ENCODE data around the gene CDX2.
A peak's percentile ranks its signal among the peaks of the same experiment; 100 is the strongest.

The CDX2 gene

DNA sequence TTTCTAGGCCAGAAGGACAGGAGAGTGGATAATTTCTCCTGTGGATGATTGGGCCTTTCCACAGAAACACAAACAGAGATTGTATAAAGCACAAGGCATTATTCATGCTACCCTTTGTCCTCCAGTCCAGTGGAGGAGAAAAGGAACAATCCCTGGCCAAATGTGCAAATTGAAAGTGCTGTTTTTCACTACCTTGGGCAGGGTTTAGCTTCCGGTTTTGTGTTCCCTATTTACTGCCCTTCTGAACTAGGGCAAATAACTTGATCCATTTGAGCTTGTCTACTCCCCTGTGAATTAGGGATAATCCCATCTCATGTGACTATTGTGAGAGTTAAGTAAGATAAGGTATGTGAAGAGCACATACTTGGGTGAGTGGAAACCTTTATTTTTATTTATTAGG, 36.0 kb downstream of the CDX2 start:
- Histone ChIP-seq H3K36me3 (ENCODE audit: control insufficient read depth in 4 of 4, insufficient read depth in 4 of 4, low read length in 3 of 4) (no peaks in the 10 kb centered on the region), H3K27ac (ENCODE audit: insufficient read depth in 1 of 2, low read depth in 1 of 2, low read length in 2 of 2, poor library complexity in 1 of 2, severe bottlenecking in 2 of 2) (no peak overlapping the region), H3K4me3 (ENCODE audit: control insufficient read depth in 1 of 7, extremely low read depth in 1 of 7, insufficient read depth in 4 of 7, low read depth in 2 of 7, low read length in 6 of 7) (no peak overlapping the region), H3K27me3 (replicated peaks in 2 of 5; ENCODE audit: control insufficient read depth in 4 of 5, insufficient read depth in 5 of 5, low read length in 4 of 5) (peaks cover 23 to 62% (median 31%) of the 10 kb centered on the region in 5 experiments), H3K9me3 (ENCODE audit: control extremely low read depth in 1 of 5, control insufficient read depth in 4 of 5, insufficient read depth in 2 of 5, low read depth in 1 of 5, low read length in 4 of 5) (peaks cover 0 to 3% (median 0%) of the 10 kb centered on the region in 5 experiments), H3K4me1 (ENCODE audit: control extremely low read depth in 1 of 4, control insufficient read depth in 4 of 4, insufficient read depth in 4 of 4, low read length in 3 of 4) (peaks cover 0 to 6% (median 3%) of the 10 kb centered on the region in 4 experiments)
- 71% methylated on average over 1 of the region's 1 CpG for WGBS (ENCODE audit: insufficient coverage)
- POLR2A ChIA-PET = no interaction called here
- CTCF ChIA-PET = interaction anchor here (0.6 to 2.2 kb wide), 5 partner anchors 9 to 64 kb away, joined by 3 to 8 read pairs (median 6); no protein-coding TSS in a partner anchor
- no peak for DNase-seq

DNA sequence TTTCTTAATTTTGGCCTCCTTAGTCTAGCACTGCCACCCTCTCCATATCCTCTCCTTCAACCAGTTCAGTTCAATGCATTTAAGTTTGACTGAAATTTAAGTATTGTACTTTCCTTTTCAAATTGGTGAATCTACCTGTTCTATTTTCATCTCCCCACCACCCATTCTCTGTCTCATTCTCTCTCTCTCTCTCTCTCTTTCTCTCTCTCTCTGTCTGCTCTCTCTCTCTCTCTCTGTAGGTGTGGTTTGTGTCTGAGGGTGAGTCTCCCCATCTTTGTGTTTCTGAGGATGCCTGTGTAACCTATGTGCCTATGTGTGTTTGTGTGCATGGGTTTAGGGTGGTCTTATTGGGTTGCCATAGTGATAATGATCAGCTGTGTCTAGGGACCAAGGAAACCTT, 39.2 kb downstream of the CDX2 start:
- ChIA-PET POLR2A (no interaction called here), CTCF (interaction anchor here (1.4 to 1.7 kb wide), 2 partner anchors 24 to 29 kb away, joined by 3 to 5 read pairs; no protein-coding TSS in a partner anchor)
- Histone ChIP-seq H3K27me3 (replicated peaks in 2 of 5; ENCODE audit: control insufficient read depth in 4 of 5, insufficient read depth in 5 of 5, low read length in 4 of 5) (peaks cover 28 to 88% (median 53%) of the 10 kb centered on the region in 5 experiments), H3K36me3 (ENCODE audit: control insufficient read depth in 4 of 4, insufficient read depth in 4 of 4, low read length in 3 of 4) (no peaks in the 10 kb centered on the region), H3K9me3 (ENCODE audit: control extremely low read depth in 1 of 5, control insufficient read depth in 4 of 5, insufficient read depth in 2 of 5, low read depth in 1 of 5, low read length in 4 of 5) (peaks cover 0 to 3% (median 3%) of the 10 kb centered on the region in 5 experiments), H3K27ac (ENCODE audit: insufficient read depth in 1 of 2, low read depth in 1 of 2, low read length in 2 of 2, poor library complexity in 1 of 2, severe bottlenecking in 2 of 2) (no peak overlapping the region), H3K4me3 (ENCODE audit: control insufficient read depth in 1 of 7, extremely low read depth in 1 of 7, insufficient read depth in 4 of 7, low read depth in 2 of 7, low read length in 6 of 7) (no peak overlapping the region), H3K4me1 (ENCODE audit: control extremely low read depth in 1 of 4, control insufficient read depth in 4 of 4, insufficient read depth in 4 of 4, low read length in 3 of 4) (peaks cover 0 to 14% (median 6%) of the 10 kb centered on the region in 4 experiments)
- no peak for DNase-seq

DNA sequence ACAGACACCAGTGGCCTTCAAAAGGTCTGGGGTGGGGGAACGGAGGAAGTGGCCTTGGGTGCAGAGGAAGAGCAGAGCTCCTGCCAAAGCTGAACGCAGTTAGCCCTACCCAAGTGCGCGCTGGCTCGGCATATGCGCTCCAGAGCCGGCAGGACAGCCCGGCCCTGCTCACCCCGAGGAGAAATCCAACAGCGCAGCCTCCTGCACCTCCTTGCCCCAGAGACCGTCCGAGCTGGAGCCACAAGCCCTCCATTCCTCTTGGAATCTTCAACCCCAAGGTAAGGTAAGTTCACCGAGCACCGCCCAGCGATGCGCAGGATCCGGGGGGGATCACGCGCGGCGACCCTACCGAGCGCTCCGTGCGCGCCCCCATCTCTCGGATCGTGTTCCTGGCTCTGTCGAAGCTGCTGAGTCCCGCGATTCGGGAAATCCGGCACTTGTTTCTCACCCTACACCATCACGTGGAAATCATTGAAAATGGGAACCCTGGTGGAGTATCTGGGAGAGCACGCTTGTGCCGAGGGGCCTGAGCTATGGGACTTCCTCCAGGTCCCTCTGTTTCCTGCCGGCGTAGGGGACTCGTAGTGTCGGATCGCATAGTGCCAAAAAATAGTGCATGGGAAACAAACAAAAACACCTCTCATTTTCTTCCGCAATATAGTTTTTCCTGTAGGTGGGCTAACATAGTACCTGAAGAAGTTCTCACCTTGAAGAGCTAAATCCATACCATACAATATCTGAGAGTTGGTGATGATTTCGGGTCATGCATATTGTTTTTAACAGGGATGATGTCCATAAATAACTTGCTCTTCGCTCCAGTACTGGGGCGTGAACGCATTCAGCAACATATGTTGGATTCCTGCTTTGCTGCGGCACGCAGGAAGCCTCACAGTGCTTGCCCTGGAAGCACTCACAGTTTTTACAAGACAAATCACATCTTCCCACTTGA, 40.0 kb downstream of the CDX2 start:
- CTCF ChIA-PET = interaction anchor here (0.7 to 4.1 kb wide), 5 partner anchors 9 to 54 kb away, joined by 3 to 16 read pairs (median 3); partner anchors contain the start of gene PDX1
- Histone ChIP-seq H3K27ac (ENCODE audit: insufficient read depth in 1 of 2, low read depth in 1 of 2, low read length in 2 of 2, poor library complexity in 1 of 2, severe bottlenecking in 2 of 2) (no peak overlapping the region), H3K27me3 (replicated peaks in 2 of 5; ENCODE audit: control insufficient read depth in 4 of 5, insufficient read depth in 5 of 5, low read length in 4 of 5) (peaks cover 28 to 96% (median 58%) of the 10 kb centered on the region in 5 experiments), H3K9me3 (ENCODE audit: control extremely low read depth in 1 of 5, control insufficient read depth in 4 of 5, insufficient read depth in 2 of 5, low read depth in 1 of 5, low read length in 4 of 5) (peaks cover 0 to 3% (median 3%) of the 10 kb centered on the region in 5 experiments), H3K4me3 (ENCODE audit: control insufficient read depth in 1 of 7, extremely low read depth in 1 of 7, insufficient read depth in 4 of 7, low read depth in 2 of 7, low read length in 6 of 7) (no peak overlapping the region), H3K4me1 (ENCODE audit: control extremely low read depth in 1 of 4, control insufficient read depth in 4 of 4, insufficient read depth in 4 of 4, low read length in 3 of 4) (peaks cover 0 to 22% (median 9%) of the 10 kb centered on the region in 4 experiments), H3K36me3 (ENCODE audit: control insufficient read depth in 4 of 4, insufficient read depth in 4 of 4, low read length in 3 of 4) (no peaks in the 10 kb centered on the region)
- DNase-seq = peak in 1 of 3 donors; percentile 17
- POLR2A ChIA-PET = no interaction called here
- WGBS (ENCODE audit: insufficient coverage) = 3% methylated on average over 41 of the region's 48 CpGs

- ChIA-PET POLR2A (no interaction called here), CTCF (interaction anchor here (0.8 to 4.1 kb wide), 4 partner anchors 25 to 55 kb away, joined by 3 to 16 read pairs (median 4); no protein-coding TSS in a partner anchor)
- Histone ChIP-seq H3K27me3 (replicated peaks in 2 of 5; ENCODE audit: control insufficient read depth in 4 of 5, insufficient read depth in 5 of 5, low read length in 4 of 5) (peaks cover 34 to 97% (median 62%) of the 10 kb centered on the region in 5 experiments), H3K9me3 (ENCODE audit: control extremely low read depth in 1 of 5, control insufficient read depth in 4 of 5, insufficient read depth in 2 of 5, low read depth in 1 of 5, low read length in 4 of 5) (peaks cover 0 to 3% (median 3%) of the 10 kb centered on the region in 5 experiments), H3K4me1 (ENCODE audit: control extremely low read depth in 1 of 4, control insufficient read depth in 4 of 4, insufficient read depth in 4 of 4, low read length in 3 of 4) (peaks cover 0 to 23% (median 11%) of the 10 kb centered on the region in 4 experiments), H3K27ac (ENCODE audit: insufficient read depth in 1 of 2, low read depth in 1 of 2, low read length in 2 of 2, poor library complexity in 1 of 2, severe bottlenecking in 2 of 2) (no peak overlapping the region), H3K36me3 (ENCODE audit: control insufficient read depth in 4 of 4, insufficient read depth in 4 of 4, low read length in 3 of 4) (no peaks in the 10 kb centered on the region), H3K4me3 (ENCODE audit: control insufficient read depth in 1 of 7, extremely low read depth in 1 of 7, insufficient read depth in 4 of 7, low read depth in 2 of 7, low read length in 6 of 7) (no peak overlapping the region)
- no peak for DNase-seq
- WGBS (ENCODE audit: insufficient coverage) = 6% methylated on average over 23 of the region's 26 CpGs
Measured at GRCh38 chr13:27928353-27928804, 40.7 kb downstream of the CDX2 start.

DNA sequence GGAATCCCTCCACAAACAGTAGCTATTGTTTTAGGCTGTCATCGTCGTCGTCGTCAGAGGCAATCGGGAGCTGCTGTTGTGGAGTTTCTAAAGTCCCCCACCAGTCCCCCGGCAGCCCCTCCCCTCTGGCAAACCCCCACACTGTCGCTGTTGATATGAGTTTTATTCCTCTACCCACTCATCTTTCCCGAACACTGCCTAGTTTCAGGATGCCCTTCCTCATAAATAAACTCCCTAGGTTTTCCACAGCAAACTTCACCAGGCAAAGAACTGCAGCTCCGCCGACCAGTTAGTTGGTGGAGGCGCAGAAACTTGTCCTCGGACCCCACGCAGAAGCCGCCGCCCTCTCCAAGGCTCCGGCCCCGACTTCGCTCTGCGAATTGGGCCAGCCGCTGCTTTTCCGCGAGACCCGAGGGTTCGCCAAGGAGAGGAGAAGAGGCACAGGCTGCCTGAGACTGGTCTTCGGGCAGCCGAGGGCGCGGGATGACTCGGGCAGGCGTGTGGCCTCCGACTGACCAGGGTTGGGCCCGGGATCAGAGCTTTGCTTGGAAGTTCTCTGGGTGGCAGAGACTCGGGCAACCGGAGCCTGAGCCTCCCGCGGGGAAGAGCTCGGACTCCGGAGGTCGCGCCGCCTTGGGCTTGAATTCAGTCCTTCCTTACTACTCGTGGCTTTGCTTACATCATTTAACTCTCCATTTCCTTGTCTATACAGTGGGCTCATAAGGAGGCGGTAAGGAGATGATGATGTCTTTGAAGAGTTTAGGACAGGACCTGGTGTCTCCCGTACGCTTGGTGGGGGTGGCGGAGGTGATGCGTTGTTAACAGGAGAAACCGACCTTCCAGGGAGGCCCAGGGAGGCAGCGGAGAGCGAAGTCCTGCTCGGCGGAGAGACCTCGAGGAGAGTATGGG, 41.4 kb downstream of the CDX2 start:
- peak in 1 of 3 donors; percentile 6 for DNase-seq
- no peak overlapping the region for H3K4me3 ChIP-seq (ENCODE audit: control insufficient read depth in 1 of 7, extremely low read depth in 1 of 7, insufficient read depth in 4 of 7, low read depth in 2 of 7, low read length in 6 of 7)
- WGBS (ENCODE audit: insufficient coverage) = 5% methylated on average over 35 of the region's 53 CpGs
- POLR2A ChIA-PET = no interaction called here
- CTCF ChIA-PET = interaction anchor here (0.7 to 4.1 kb wide), 4 partner anchors 12 to 1791 kb away, joined by 3 to 16 read pairs (median 4); no protein-coding TSS in a partner anchor
- peaks cover 36 to 98% (median 69%) of the 10 kb centered on the region in 5 experiments for H3K27me3 ChIP-seq (replicated peaks in 2 of 5; ENCODE audit: control insufficient read depth in 4 of 5, insufficient read depth in 5 of 5, low read length in 4 of 5)
- H3K4me1 ChIP-seq (ENCODE audit: control extremely low read depth in 1 of 4, control insufficient read depth in 4 of 4, insufficient read depth in 4 of 4, low read length in 3 of 4) = peaks cover 0 to 23% (median 11%) of the 10 kb centered on the region in 4 experiments
- H3K9me3 ChIP-seq (ENCODE audit: control extremely low read depth in 1 of 5, control insufficient read depth in 4 of 5, insufficient read depth in 2 of 5, low read depth in 1 of 5, low read length in 4 of 5) = peaks cover 0 to 3% (median 3%) of the 10 kb centered on the region in 5 experiments
- no peak overlapping the region for H3K27ac ChIP-seq (ENCODE audit: insufficient read depth in 1 of 2, low read depth in 1 of 2, low read length in 2 of 2, poor library complexity in 1 of 2, severe bottlenecking in 2 of 2)
- no peaks in the 10 kb centered on the region for H3K36me3 ChIP-seq (ENCODE audit: control insufficient read depth in 4 of 4, insufficient read depth in 4 of 4, low read length in 3 of 4)

DNA sequence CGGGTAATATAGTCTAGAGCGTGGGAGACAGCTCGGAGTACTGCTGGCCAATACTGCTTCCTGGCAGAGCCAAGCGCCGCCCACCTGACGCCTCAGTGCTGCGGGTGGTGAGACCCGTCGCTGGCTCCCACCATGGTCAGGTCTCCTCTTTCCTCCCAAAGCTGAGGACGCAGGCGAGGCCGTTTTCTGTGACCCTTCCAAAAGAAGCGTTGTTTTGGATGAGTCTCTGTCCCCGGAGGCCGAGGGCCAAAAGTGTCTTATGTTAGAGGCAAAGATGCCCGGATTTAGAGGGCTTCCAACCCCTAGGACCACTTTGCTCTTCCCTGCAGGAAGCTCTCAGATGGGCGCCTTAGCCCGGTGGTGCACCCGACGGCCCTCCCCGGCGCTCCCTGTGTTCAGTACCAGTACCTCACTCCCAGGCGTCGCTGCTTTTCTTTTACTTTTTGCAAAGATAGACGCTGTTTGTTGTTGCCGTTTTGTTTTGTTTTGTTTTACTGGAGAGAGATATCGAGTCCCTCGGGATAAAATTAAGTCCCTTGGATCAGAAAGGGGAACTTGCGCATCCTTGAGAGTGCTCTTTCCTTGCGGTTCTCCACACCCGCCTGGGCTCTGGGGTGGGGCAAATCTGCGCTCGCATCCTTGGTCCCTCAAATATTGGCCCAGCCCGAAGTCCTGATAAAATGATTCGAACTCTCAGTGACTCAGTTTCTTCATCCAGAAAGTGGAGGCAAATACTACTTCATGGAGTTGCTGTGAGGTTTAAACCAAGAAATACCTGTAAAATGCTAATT, 42.3 kb downstream of the CDX2 start:
- ChIA-PET POLR2A (interaction anchor here (0.6 kb wide), 1 partner anchor 57 kb away, joined by 4 read pairs; no protein-coding TSS in a partner anchor), CTCF (interaction anchor here (1.3 to 4.1 kb wide), 2 partner anchors 26 to 66 kb away, joined by 3 to 16 read pairs; no protein-coding TSS in a partner anchor)
- Histone ChIP-seq H3K9me3 (ENCODE audit: control extremely low read depth in 1 of 5, control insufficient read depth in 4 of 5, insufficient read depth in 2 of 5, low read depth in 1 of 5, low read length in 4 of 5) (peaks cover 0 to 3% (median 3%) of the 10 kb centered on the region in 5 experiments), H3K27ac (ENCODE audit: insufficient read depth in 1 of 2, low read depth in 1 of 2, low read length in 2 of 2, poor library complexity in 1 of 2, severe bottlenecking in 2 of 2) (no peak overlapping the region), H3K27me3 (replicated peaks in 2 of 5; ENCODE audit: control insufficient read depth in 4 of 5, insufficient read depth in 5 of 5, low read length in 4 of 5) (peaks cover 34 to 99% (median 77%) of the 10 kb centered on the region in 5 experiments), H3K36me3 (ENCODE audit: control insufficient read depth in 4 of 4, insufficient read depth in 4 of 4, low read length in 3 of 4) (no peaks in the 10 kb centered on the region), H3K4me1 (ENCODE audit: control extremely low read depth in 1 of 4, control insufficient read depth in 4 of 4, insufficient read depth in 4 of 4, low read length in 3 of 4) (peaks cover 0 to 27% (median 13%) of the 10 kb centered on the region in 4 experiments), H3K4me3 (ENCODE audit: control insufficient read depth in 1 of 7, extremely low read depth in 1 of 7, insufficient read depth in 4 of 7, low read depth in 2 of 7, low read length in 6 of 7) (no peak overlapping the region)
- DNase-seq = peak in 1 of 3 donors; percentile 50
- 4% methylated on average over 27 of the region's 35 CpGs for WGBS (ENCODE audit: insufficient coverage)

Data from common myeloid progenitor, CD34-positive (primary cell).